Keratinocyte (primary cell): Measurements from ENCODE around the gene BDH2. TPM values are rescaled to one million over a fixed set of nuclear protein-coding genes. Genes with fewer than 3 reads are reported as not detected.

Source experiments
- DNase-seq: peaks from one replicate; pipeline ENCODE4 v3.0.0-alpha.2; 2011; ENCODE audit warnings: low read depth, missing footprints, low spot score
- FAIRE-seq: peaks from 2 replicates; lab custom pipeline; 2011; peaks lifted over from hg19 to GRCh38; lab: Jason Lieb, UNC
- H2AFZ ChIP-seq: 2 replicates; pipeline ENCODE4 v1.6.0; 2012; ENCODE audit warnings: low read length, control low read depth, inconsistent platforms; ENCODE audit not compliant: control insufficient read depth
- H3K27ac ChIP-seq: 2 replicates; pipeline ENCODE4 v1.5.1; 2011; ENCODE audit warnings: low read length; ENCODE audit not compliant: control insufficient read depth, insufficient read depth
- H3K27me3 ChIP-seq: 3 replicates; pipeline ENCODE4 v1.6.0; 2011; ENCODE audit warnings: low read length; ENCODE audit not compliant: control insufficient read depth, insufficient read depth; ENCODE audit errors: extremely low read depth
- H3K36me3 ChIP-seq, 2 experiments: 2 replicates in 1 of 2; 3 replicates in 1 of 2; pipeline ENCODE4 v1.5.1; 2011; ENCODE audit warnings: low read length in 2 of 2, mild to moderate bottlenecking in 1 of 2; ENCODE audit not compliant: control insufficient read depth in 2 of 2, insufficient read depth in 2 of 2; ENCODE audit errors: extremely low read depth in 1 of 2
- H3K4me1 ChIP-seq: 3 replicates; pipeline ENCODE4 v1.5.1; 2011; ENCODE audit warnings: low read length; ENCODE audit not compliant: control insufficient read depth, insufficient read depth; ENCODE audit errors: extremely low read depth
- H3K4me2 ChIP-seq: 3 replicates; pipeline ENCODE4 v1.6.0; 2011; ENCODE audit warnings: low read depth, low read length; ENCODE audit not compliant: control insufficient read depth, insufficient read depth; ENCODE audit errors: extremely low read depth
- H3K4me3 ChIP-seq, 3 experiments: fragments of 200-600 bp in 1 of 3; sonication (generic) in 1 of 3; 2 replicates in 2 of 3; 3 replicates in 1 of 3; pipeline ENCODE4 v1.5.1; 2011 to 2016; ENCODE audit warnings: low read length in 3 of 3, mild to moderate bottlenecking in 3 of 3, control low read depth in 2 of 3, inconsistent platforms in 1 of 3, low read depth in 1 of 3, mixed read lengths in 1 of 3, mixed run types in 1 of 3, moderate library complexity in 1 of 3; ENCODE audit not compliant: control insufficient read depth in 2 of 3, insufficient read depth in 2 of 3; ENCODE audit errors: extremely low read depth in 1 of 3
- H3K79me2 ChIP-seq: 2 replicates; pipeline ENCODE4 v1.6.0; 2012; ENCODE audit warnings: low read length; ENCODE audit not compliant: control insufficient read depth, insufficient read depth
- H3K9ac ChIP-seq: 3 replicates; pipeline ENCODE4 v1.6.0; 2011; ENCODE audit warnings: low read length; ENCODE audit not compliant: control insufficient read depth, insufficient read depth; ENCODE audit errors: extremely low read depth
- H3K9me1 ChIP-seq: 3 replicates; pipeline ENCODE4 v1.6.0; 2011; ENCODE audit warnings: low read length; ENCODE audit not compliant: control insufficient read depth, insufficient read depth; ENCODE audit errors: extremely low read depth
- H3K9me3 ChIP-seq: 2 replicates; pipeline ENCODE4 v1.5.1; 2012; ENCODE audit warnings: low read depth, low read length; ENCODE audit not compliant: control insufficient read depth
- H4K20me1 ChIP-seq: 3 replicates; pipeline ENCODE4 v1.6.0; 2011; ENCODE audit warnings: low read length; ENCODE audit not compliant: control insufficient read depth, insufficient read depth; ENCODE audit errors: extremely low read depth
- EZH2 ChIP-seq: IDR thresholded peaks from one replicate; pipeline ENCODE4 v1.6.1; 2012; ENCODE audit warnings: inconsistent platforms, mild to moderate bottlenecking, low read length, moderate library complexity
- dilution Hi-C: fragments of 300-500 bp; cut with MboI; formaldehyde crosslinking; loops from one replicate; pipeline ENCODE4 v1.7.0; 2020; ENCODE audit warnings: low sequenced_read_pairs; ENCODE audit not compliant: extremely low pct_ligation_motif_present
- polyA minus RNA-seq, 3 experiments: library from RNA; depleted of rRNA, polyadenylated mRNA; stranded (reverse); fragments of >200 nt; gene quantifications; 1 replicate in 1 of 3; 2 replicates in 1 of 3; 3 replicates in 1 of 3; pipeline ENCODE4 v1.2.3, GENCODE V29; 2011
- polyA plus RNA-seq, 5 experiments: library from polyadenylated mRNA; depleted of rRNA in 3 of 5; stranded (reverse) in 3 of 5; stranded (forward) in 1 of 5; unstranded in 1 of 5; fragments of >200 nt; gene quantifications; 1 replicate in 1 of 5; 2 replicates in 3 of 5; 3 replicates in 1 of 5; pipeline versions ENCODE4 v1.2.1 to v1.2.3, GENCODE V29; 2011 to 2012; ENCODE audit warnings: missing spikeins in 2 of 5, low read depth in 1 of 5, low replicate concordance in 1 of 5
- TF ChIP-seq, protein P1 (sequence below), 3 experiments: IDR thresholded peaks in 1 of 3; conservative IDR thresholded peaks in 1 of 3; optimal IDR thresholded peaks in 1 of 3; 2 replicates in 2 of 3; 3 replicates in 1 of 3; pipeline versions ENCODE3 to v1.5.1; 2011; ENCODE audit warnings: low read length in 3 of 3, mild to moderate bottlenecking in 3 of 3, moderate library complexity in 2 of 3, control low read depth in 1 of 3, inconsistent platforms in 1 of 3; ENCODE audit not compliant: insufficient read depth in 2 of 3; ENCODE audit errors: extremely low read depth in 1 of 3

The BDH2 gene
- polyA plus RNA-seq (31.6 to 58.1 TPM (median 51.3 TPM) in 3 replicates), polyA minus RNA-seq (2.9 to 13.8 TPM (median 13.2 TPM) in 3 replicates)
- 17.1 TPM for polyA plus RNA-seq (2011; ENCODE audit: low read depth)
- polyA plus RNA-seq (2011; cell fraction: cytosol; rRNA removed): 26.6 and 41.6 TPM in 2 replicates
- 61.5 and 67.4 TPM in 2 replicates for polyA plus RNA-seq (2011; cell fraction: nucleus; rRNA removed)
- 24.1 and 24.7 TPM in 2 replicates for polyA plus RNA-seq (2012; ENCODE audit: low replicate concordance)
- polyA minus RNA-seq (2011; cell fraction: cytosol; rRNA and poly(A)+ RNA removed): 19.4 TPM
- 7.9 and 14.3 TPM in 2 replicates for polyA minus RNA-seq (2011; cell fraction: nucleus; rRNA and poly(A)+ RNA removed)

DNA sequence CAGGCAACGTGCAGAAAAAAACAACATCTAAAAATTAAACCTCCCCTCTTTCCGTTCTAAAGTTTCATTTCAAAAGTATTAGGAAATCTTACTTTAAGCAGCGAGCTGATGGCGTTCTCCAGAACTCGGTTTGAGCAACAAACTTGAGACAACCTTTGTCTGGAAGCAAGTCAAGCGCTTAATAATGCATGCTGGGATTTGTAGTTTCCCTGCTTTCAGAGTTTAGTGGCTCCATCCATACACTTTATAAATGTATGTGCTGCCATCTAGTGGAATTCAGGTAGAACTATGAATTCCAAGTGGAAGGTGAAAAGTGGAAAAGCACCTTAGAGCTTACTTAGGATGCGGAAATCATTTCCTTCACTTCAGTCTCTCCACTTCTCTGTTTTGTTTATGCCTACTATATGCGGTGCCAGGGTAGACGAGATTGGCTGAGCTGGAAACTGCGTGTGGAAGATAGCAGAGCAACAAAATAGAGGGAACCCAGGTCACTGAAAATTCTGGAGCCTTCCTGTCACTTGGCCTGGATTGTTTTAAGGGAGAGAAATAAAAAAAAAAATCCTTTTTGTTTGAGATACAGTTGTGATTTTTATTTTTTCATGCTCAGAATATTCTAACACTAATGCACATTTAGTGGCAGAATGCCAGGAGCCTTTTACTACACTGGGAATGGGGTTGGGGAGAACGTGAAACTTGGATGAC lies at the start of gene BDH2:
TSS of gene BDH2 (minus strand) at position 144 of the 702 bp plus-strand sequence. CDS start 3,580 bp downstream, outside the sequence.
- Histone ChIP-seq H4K20me1 (no peaks in the 10 kb centered on the region), H3K27ac (peak within 1 kb of the TSS; percentile 72), H3K9me1 (no peaks in the 10 kb centered on the region), H3K4me3 (peak within 1 kb of the TSS; percentile 39 to 82 (median 77)), H3K4me1 (peaks cover 8% of the 10 kb centered on the region), H3K9me3 (no peaks in the 10 kb centered on the region), H3K79me2 (no peaks in the 10 kb centered on the region), H3K9ac (peak within 1 kb of the TSS; percentile 73), H3K27me3 (no peaks in the 10 kb centered on the region), H2AFZ (peak within 1 kb of the TSS; percentile 95), H3K4me2 (peak within 1 kb of the TSS; percentile 97), H3K36me3 (no peaks in the 10 kb centered on the region)
- FAIRE-seq (peak; percentile 92), DNase-seq (peak; percentile 85)
- no peak for TF ChIP-seq EZH2
- TF ChIP-seq, protein P1, sequence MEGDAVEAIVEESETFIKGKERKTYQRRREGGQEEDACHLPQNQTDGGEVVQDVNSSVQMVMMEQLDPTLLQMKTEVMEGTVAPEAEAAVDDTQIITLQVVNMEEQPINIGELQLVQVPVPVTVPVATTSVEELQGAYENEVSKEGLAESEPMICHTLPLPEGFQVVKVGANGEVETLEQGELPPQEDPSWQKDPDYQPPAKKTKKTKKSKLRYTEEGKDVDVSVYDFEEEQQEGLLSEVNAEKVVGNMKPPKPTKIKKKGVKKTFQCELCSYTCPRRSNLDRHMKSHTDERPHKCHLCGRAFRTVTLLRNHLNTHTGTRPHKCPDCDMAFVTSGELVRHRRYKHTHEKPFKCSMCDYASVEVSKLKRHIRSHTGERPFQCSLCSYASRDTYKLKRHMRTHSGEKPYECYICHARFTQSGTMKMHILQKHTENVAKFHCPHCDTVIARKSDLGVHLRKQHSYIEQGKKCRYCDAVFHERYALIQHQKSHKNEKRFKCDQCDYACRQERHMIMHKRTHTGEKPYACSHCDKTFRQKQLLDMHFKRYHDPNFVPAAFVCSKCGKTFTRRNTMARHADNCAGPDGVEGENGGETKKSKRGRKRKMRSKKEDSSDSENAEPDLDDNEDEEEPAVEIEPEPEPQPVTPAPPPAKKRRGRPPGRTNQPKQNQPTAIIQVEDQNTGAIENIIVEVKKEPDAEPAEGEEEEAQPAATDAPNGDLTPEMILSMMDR (optimal IDR thresholded peaks at IDR 0.05 in 1 of 3, IDR thresholded peaks at IDR 0.05 in 1 of 3, conservative IDR thresholded peaks at IDR 0.05 in 1 of 3; ENCODE audit: extremely low read depth in 1 of 3, insufficient read depth in 2 of 3, low read length in 3 of 3): peak; percentile 2 to 59 (median 50)
- dilution Hi-C loops: no loop called here

DNA sequence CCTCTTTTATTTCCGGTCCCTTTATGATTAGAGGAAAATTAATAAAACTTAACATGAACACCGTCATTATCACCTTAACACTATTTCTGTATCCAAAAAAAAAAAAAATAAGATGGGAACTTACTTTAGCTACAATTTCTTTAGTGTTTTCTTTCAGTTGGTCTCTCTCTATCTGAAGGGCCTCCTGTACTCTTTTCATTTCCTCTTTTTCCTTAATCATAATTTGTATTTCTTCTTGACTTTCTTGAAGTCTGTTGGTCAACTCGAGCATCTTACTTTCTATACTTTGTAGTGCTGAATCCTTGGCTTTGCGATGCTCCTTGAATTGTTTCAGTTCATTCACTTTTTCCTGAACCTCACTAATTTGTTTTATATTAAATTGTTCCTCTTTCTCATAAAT lies 45.3 kb upstream of the BDH2 start:
- Histone ChIP-seq H3K27me3 (no peaks in the 10 kb centered on the region), H3K79me2 (no peaks in the 10 kb centered on the region), H3K36me3 (peaks cover 5 to 22% of the 10 kb centered on the region in 2 experiments), H3K9me1 (no peaks in the 10 kb centered on the region), H3K9ac (no peak overlapping the region), H3K4me3 (no peak overlapping the region), H3K9me3 (no peaks in the 10 kb centered on the region), H3K4me2 (no peak overlapping the region), H3K4me1 (no peaks in the 10 kb centered on the region), H2AFZ (no peak overlapping the region), H4K20me1 (no peaks in the 10 kb centered on the region), H3K27ac (no peak overlapping the region)
- dilution Hi-C loops: no loop called here
- no peak for DNase-seq
- FAIRE-seq: no peak
- TF ChIP-seq, protein P1 (optimal IDR thresholded peaks at IDR 0.05 in 1 of 3, IDR thresholded peaks at IDR 0.05 in 1 of 3, conservative IDR thresholded peaks at IDR 0.05 in 1 of 3; ENCODE audit: extremely low read depth in 1 of 3, insufficient read depth in 2 of 3, low read length in 3 of 3): no peak
- TF ChIP-seq EZH2: no peak
